Measurements from ENCODE around the gene BCL2.

- TF ChIP-seq ZFP30 (CRISPR knock-in tag; IDR thresholded peaks at IDR 0.05) (no peak), TOX (CRISPR knock-in tag; IDR thresholded peaks at IDR 0.05; ENCODE audit: borderline replicate concordance) (no peak), SNAI2 (CRISPR knock-in tag; IDR thresholded peaks at IDR 0.05) (no peak), ISL1 (CRISPR knock-in tag; IDR thresholded peaks at IDR 0.05) (no peak), CREB5 (CRISPR knock-in tag; IDR thresholded peaks at IDR 0.05; ENCODE audit: low read depth) (no peak), ZNF565 (CRISPR knock-in tag; conservative IDR thresholded peaks at IDR 0.05; ENCODE audit: low read depth) (no peak), ARNTL (CRISPR knock-in tag; IDR thresholded peaks at IDR 0.05; ENCODE audit: borderline replicate concordance, low read depth) (no peak), PPARA (CRISPR knock-in tag; IDR thresholded peaks at IDR 0.05; ENCODE audit: borderline replicate concordance) (no peak), PATZ1 (CRISPR knock-in tag; IDR thresholded peaks at IDR 0.05; ENCODE audit: borderline replicate concordance) (no peak), CSDC2 (CRISPR knock-in tag; IDR thresholded peaks at IDR 0.05) (no peak), POU6F1 (CRISPR knock-in tag; IDR thresholded peaks at IDR 0.05; ENCODE audit: borderline replicate concordance, low read depth) (no peak), BACH2 (CRISPR knock-in tag; IDR thresholded peaks at IDR 0.05; ENCODE audit: borderline replicate concordance) (no peak)
Measured at GRCh38 chr18:63089041-63089440, 230.5 kb downstream of the BCL2 start.

Measured in SK-N-SH treated with all-trans-retinoic acid at 6 μM for 48 hours (cell line).